ENCODE data around the gene SPECC1.

GRCh38 chr17:19991252-19991885 is 17.8 kb upstream of the SPECC1 start:
- no peak for TF ChIP-seq EZH2 (IDR thresholded peaks at IDR 0.05; ENCODE audit: insufficient read depth, poor library complexity, severe bottlenecking)
- no peak for TF ChIP-seq EZH2phosphoT487 (IDR thresholded peaks at IDR 0.05; ENCODE audit: insufficient read depth, low read depth)

All from GM23248 (cell line).